HEK293T (cell line): Measurements from ENCODE around the gene TSPAN18.
A peak's percentile ranks its signal among the peaks of the same experiment; 100 is the strongest.

Source experiments
- CTCF ChIA-PET: fragments of 350-600 bp; formaldehyde crosslinking; extraction: SDS; loops from one replicate; lab custom pipeline; 2021; ENCODE audit warnings: antibody characterized with exemption, inconsistent platforms; lab: Yijun Ruan, JAX
- POLR2A ChIA-PET: fragments of 350-600 bp; formaldehyde crosslinking; extraction: SDS; loops from one replicate; lab custom pipeline; 2020; ENCODE audit warnings: antibody characterized with exemption, inconsistent platforms; lab: Yijun Ruan, JAX
- DNase-seq: peaks from one replicate; pipeline ENCODE4 v3.0.0; 2012; ENCODE audit warnings: mixed read lengths; ENCODE audit errors: extremely low spot score
- ARNT ChIP-seq: fragments of 450-650 bp; IDR thresholded peaks from 2 replicates; pipeline ENCODE4 v1.6.1; 2017; ENCODE audit warnings: mild to moderate bottlenecking
- BHLHE40 ChIP-seq: fragments of 450-650 bp; IDR thresholded peaks from 2 replicates; pipeline ENCODE4 v1.6.1; 2016; ENCODE audit warnings: mild to moderate bottlenecking, moderate library complexity, borderline replicate concordance
- CTBP1 ChIP-seq: fragments of 450-650 bp; IDR thresholded peaks from 2 replicates; pipeline ENCODE4 v1.6.1; 2016; ENCODE audit warnings: borderline replicate concordance
- ELF4 ChIP-seq: fragments of 450-650 bp; IDR thresholded peaks from 2 replicates; pipeline ENCODE4 v1.6.1; 2017; ENCODE audit warnings: antibody characterized with exemption
- FOXA1 ChIP-seq: fragments of 450-650 bp; IDR thresholded peaks from 2 replicates; pipeline ENCODE4 v1.6.1; 2016; ENCODE audit warnings: mild to moderate bottlenecking
- FOXK2 ChIP-seq: fragments of 450-650 bp; IDR thresholded peaks from 2 replicates; pipeline ENCODE4 v1.6.1; 2016; ENCODE audit warnings: mild to moderate bottlenecking
- FOXM1 ChIP-seq: fragments of 450-650 bp; IDR thresholded peaks from 2 replicates; pipeline ENCODE4 v1.6.1; 2017; ENCODE audit warnings: mild to moderate bottlenecking, borderline replicate concordance
- HDGF ChIP-seq: fragments of 450-650 bp; IDR thresholded peaks from 2 replicates; pipeline ENCODE4 v1.6.1; 2017; ENCODE audit warnings: antibody characterized with exemption, borderline replicate concordance
- L3MBTL2 ChIP-seq: fragments of 450-650 bp; conservative IDR thresholded peaks from 2 replicates; pipeline ENCODE4 v1.6.1; 2016; ENCODE audit warnings: mild to moderate bottlenecking
- LEF1 ChIP-seq: fragments of 450-650 bp; IDR thresholded peaks from 2 replicates; pipeline ENCODE4 v1.6.1; 2017; ENCODE audit warnings: mild to moderate bottlenecking, borderline replicate concordance
- NFRKB ChIP-seq: fragments of 450-650 bp; IDR thresholded peaks from 2 replicates; pipeline ENCODE4 v1.6.1; 2016; ENCODE audit warnings: mild to moderate bottlenecking, moderate library complexity
- PKNOX1 ChIP-seq: fragments of 450-650 bp; IDR thresholded peaks from 2 replicates; pipeline ENCODE4 v1.6.1; 2016
- SP1 ChIP-seq: fragments of 450-650 bp; IDR thresholded peaks from 2 replicates; pipeline ENCODE4 v1.6.1; 2017
- SUZ12 ChIP-seq: fragments of 450-650 bp; IDR thresholded peaks from 2 replicates; pipeline ENCODE4 v1.6.1; 2016; ENCODE audit warnings: mild to moderate bottlenecking
- TARDBP ChIP-seq: fragments of 450-650 bp; IDR thresholded peaks from 2 replicates; pipeline ENCODE4 v1.6.1; 2016
- ZNF384 ChIP-seq: fragments of 450-650 bp; IDR thresholded peaks from 2 replicates; pipeline ENCODE4 v1.6.1; 2016

TSPAN18 gene

GRCh38 chr11:44782478-44782877, 55.7 kb downstream of the TSPAN18 start:
- CTCF ChIA-PET: interaction anchor here (0.7 kb wide), 1 partner anchor 739 kb away, joined by 7 read pairs; no protein-coding TSS in a partner anchor
- no peak for DNase-seq
- POLR2A ChIA-PET: no interaction called here
- TF ChIP-seq SP1 (no peak), FOXA1 (no peak), BHLHE40 (no peak), TARDBP (no peak), ELF4 (no peak), PKNOX1 (no peak), FOXM1 (no peak), LEF1 (no peak), CTBP1 (no peak), ARNT (no peak)

- ChIA-PET POLR2A (no interaction called here), CTCF (no interaction called here)
- no peak for DNase-seq
- TF ChIP-seq CTBP1 (no peak), SUZ12 (no peak), NFRKB (no peak), ELF4 (no peak), ZNF384 (no peak)
These were observed 57.6 kb downstream of the TSPAN18 start for GRCh38 chr11:44784436-44784760.

- ChIA-PET POLR2A (no interaction called here), CTCF (no interaction called here)
- no peak for TF ChIP-seq TARDBP
- TF ChIP-seq CTBP1: no peak
- TF ChIP-seq BHLHE40: no peak
- no peak for TF ChIP-seq SUZ12
- no peak for TF ChIP-seq ELF4
- TF ChIP-seq FOXK2: no peak
- no peak for TF ChIP-seq FOXA1
- no peak for TF ChIP-seq FOXM1
- DNase-seq: no peak
These were observed 58.1 kb downstream of the TSPAN18 start for GRCh38 chr11:44784851-44785250.

- peak; percentile 28 for DNase-seq
- ChIA-PET POLR2A (no interaction called here), CTCF (interaction anchor here (0.6 kb wide), 1 partner anchor 171 kb away, joined by 3 read pairs; no protein-coding TSS in a partner anchor)
- TF ChIP-seq L3MBTL2: no peak
- TF ChIP-seq BHLHE40: no peak
- no peak for TF ChIP-seq NFRKB
- TF ChIP-seq ZNF384: no peak
- no peak for TF ChIP-seq FOXM1
- no peak for TF ChIP-seq CTBP1
- no peak for TF ChIP-seq TARDBP
- no peak for TF ChIP-seq ARNT
- no peak for TF ChIP-seq FOXA1
- TF ChIP-seq ELF4: no peak
- no peak for TF ChIP-seq SUZ12
These were observed 59.3 kb downstream of the TSPAN18 start for GRCh38 chr11:44785856-44786607.

GRCh38 chr11:44787070-44787469, 60.3 kb downstream of the TSPAN18 start:
- CTCF ChIA-PET: no interaction called here
- no peak for TF ChIP-seq BHLHE40
- TF ChIP-seq CTBP1: no peak
- no peak for TF ChIP-seq FOXM1
- TF ChIP-seq FOXA1: no peak
- TF ChIP-seq LEF1: no peak
- TF ChIP-seq PKNOX1: no peak
- TF ChIP-seq ZNF384: no peak
- TF ChIP-seq NFRKB: no peak
- no peak for TF ChIP-seq ELF4
- no peak for TF ChIP-seq L3MBTL2
- TF ChIP-seq SUZ12: no peak
- no peak for TF ChIP-seq HDGF
- TF ChIP-seq ARNT: no peak
- TF ChIP-seq TARDBP: no peak
- no peak for TF ChIP-seq SP1
- no peak for TF ChIP-seq FOXK2
- POLR2A ChIA-PET: no interaction called here
- no peak for DNase-seq

- no peak for DNase-seq
- CTCF ChIA-PET: no interaction called here
- TF ChIP-seq TARDBP: no peak
- TF ChIP-seq FOXK2: no peak
- no peak for TF ChIP-seq L3MBTL2
- no peak for TF ChIP-seq SP1
- TF ChIP-seq FOXM1: no peak
- TF ChIP-seq PKNOX1: no peak
- POLR2A ChIA-PET: no interaction called here
These were observed 61.2 kb downstream of the TSPAN18 start for GRCh38 chr11:44787981-44788380.
